IMR-90 (cell line): ENCODE measurements around the gene BCLAF1. TPM values are rescaled to one million over a fixed set of nuclear protein-coding genes. Genes with fewer than 3 reads are reported as not detected.

Experiments
- ATAC-seq: fragments of 200-7000 bp; cut with Tn5 transposase; 2 replicates; pipeline ENCODE4 v1.9.1; 2020; ENCODE audit warnings: low read depth, mild to moderate bottlenecking, moderate library complexity
- BruUV-seq: library from RNA; stranded (reverse); fragments of 400-500 nt; replicated peaks from 2 replicates; lab custom pipeline; 2021; lab: Mats Ljungman, UMichigan
- CTCF ChIA-PET: fragments of 300-600 bp; formaldehyde crosslinking; extraction: SDS; loops from one replicate; lab custom pipeline; 2021; ENCODE audit warnings: antibody characterized with exemption; lab: Yijun Ruan, JAX
- POLR2A ChIA-PET: fragments of 300-600 bp; sonication (Branson Sonifier 250); formaldehyde crosslinking; loops from one replicate; lab custom pipeline; 2022; ENCODE audit warnings: antibody characterized with exemption; ENCODE audit not compliant: unreplicated experiment; lab: Charles Lee
- DNase-seq: peaks from one replicate; pipeline ENCODE4 v3.0.0; 2013
- H2AFZ ChIP-seq: replicated peaks from 2 replicates; pipeline ENCODE3; 2013; ENCODE audit warnings: low read length, mild to moderate bottlenecking; ENCODE audit not compliant: poor library complexity
- H2AK5ac ChIP-seq: 2 replicates; pipeline ENCODE4 v1.6.1; 2013; ENCODE audit warnings: low read depth, low read length, inconsistent platforms
- H2AK9ac ChIP-seq: replicated peaks from 2 replicates; pipeline ENCODE3; 2013; ENCODE audit warnings: mild to moderate bottlenecking, low read depth, low read length, moderate library complexity; ENCODE audit not compliant: poor library complexity
- H2BK120ac ChIP-seq: 2 replicates; pipeline ENCODE4 v1.6.1; 2013; ENCODE audit warnings: low read depth, low read length, inconsistent platforms
- H2BK15ac ChIP-seq: 3 replicates; pipeline ENCODE4 v1.6.1; 2013; ENCODE audit warnings: low read depth, low read length, inconsistent platforms
- H2BK20ac ChIP-seq: 2 replicates; pipeline ENCODE4 v1.6.1; 2013; ENCODE audit warnings: low read depth, mild to moderate bottlenecking, inconsistent platforms, low read length, moderate library complexity
- H2BK5ac ChIP-seq: 2 replicates; pipeline ENCODE4 v1.6.1; 2013; ENCODE audit warnings: mild to moderate bottlenecking, low read depth, low read length, inconsistent platforms; ENCODE audit not compliant: poor library complexity, severe bottlenecking
- H3K14ac ChIP-seq: replicated peaks from 2 replicates; pipeline ENCODE4 v1.6.1; 2013; ENCODE audit warnings: low read depth, low read length, inconsistent platforms
- H3K18ac ChIP-seq: 2 replicates; pipeline ENCODE4 v1.6.1; 2013; ENCODE audit warnings: low read depth, low read length, control low read depth
- H3K23ac ChIP-seq: 2 replicates; pipeline ENCODE4 v1.6.1; 2013; ENCODE audit warnings: low read depth, low read length, inconsistent platforms
- H3K27ac ChIP-seq: 2 replicates; pipeline ENCODE4 v1.5.1; 2013; ENCODE audit warnings: mild to moderate bottlenecking, control low read depth, low read length; ENCODE audit not compliant: insufficient read depth
- H3K27me3 ChIP-seq: 2 replicates; pipeline ENCODE4 v1.6.1; 2013; ENCODE audit warnings: low read length; ENCODE audit not compliant: control insufficient read depth, insufficient read depth
- H3K36me3 ChIP-seq: 2 replicates; pipeline ENCODE4 v1.6.1; 2013; ENCODE audit warnings: low read length, mixed read lengths; ENCODE audit not compliant: control insufficient read depth, insufficient read depth
- H3K4ac ChIP-seq: 2 replicates; pipeline ENCODE4 v1.6.1; 2013; ENCODE audit warnings: low read depth, low read length, inconsistent platforms
- H3K4me1 ChIP-seq: 2 replicates; pipeline ENCODE4 v1.6.1; 2013; ENCODE audit warnings: low read length, mixed read lengths; ENCODE audit not compliant: control insufficient read depth, insufficient read depth
- H3K4me2 ChIP-seq: 2 replicates; pipeline ENCODE4 v1.6.1; 2013; ENCODE audit warnings: low read depth, mild to moderate bottlenecking, control low read depth, low read length, moderate library complexity
- H3K4me3 ChIP-seq: 2 replicates; pipeline ENCODE4 v1.5.1; 2013; ENCODE audit warnings: low read depth, mild to moderate bottlenecking, control low read depth, low read length, moderate library complexity; ENCODE audit not compliant: insufficient read depth
- H3K56ac ChIP-seq: 2 replicates; pipeline ENCODE4 v1.6.1; 2013; ENCODE audit warnings: low read length, inconsistent platforms; ENCODE audit not compliant: insufficient read depth; ENCODE audit errors: extremely low read depth
- H3K79me1 ChIP-seq, 2 experiments: 2 replicates each; pipeline ENCODE4 v1.6.1; 2013; ENCODE audit warnings: low read length in 2 of 2, inconsistent platforms in 1 of 2, low read depth in 1 of 2
- H3K9ac ChIP-seq: 2 replicates; pipeline ENCODE4 v1.6.1; 2013; ENCODE audit warnings: low read depth, low read length, control low read depth
- H3K9me1 ChIP-seq: 2 replicates; pipeline ENCODE4 v1.6.1; 2013; ENCODE audit warnings: low read length, inconsistent platforms; ENCODE audit not compliant: insufficient read depth
- H3K9me3 ChIP-seq: 2 replicates; pipeline ENCODE4 v1.6.1; 2013; ENCODE audit warnings: low read length; ENCODE audit not compliant: control insufficient read depth, insufficient read depth
- H4K20me1 ChIP-seq: 2 replicates; pipeline ENCODE4 v1.6.1; 2013; ENCODE audit warnings: low read length, inconsistent platforms; ENCODE audit not compliant: insufficient read depth
- H4K5ac ChIP-seq: 2 replicates; pipeline ENCODE4 v1.6.1; 2013; ENCODE audit warnings: mild to moderate bottlenecking, low read depth, low read length, control low read depth
- H4K8ac ChIP-seq, 2 experiments: 2 replicates each; pipeline ENCODE4 v1.6.1; 2013; ENCODE audit warnings: low read depth in 2 of 2, low read length in 2 of 2, control low read depth in 1 of 2, inconsistent platforms in 1 of 2
- H4K91ac ChIP-seq: 2 replicates; pipeline ENCODE4 v1.6.1; 2013; ENCODE audit warnings: low read depth, low read length, inconsistent platforms; ENCODE audit not compliant: insufficient read depth
- BHLHE40 ChIP-seq: fragments of 150-350 bp; IDR thresholded peaks from 2 replicates; pipeline ENCODE4 v1.6.1; 2016; ENCODE audit warnings: mild to moderate bottlenecking, low read depth, low read length
- CEBPB ChIP-seq: IDR thresholded peaks from 2 replicates; pipeline ENCODE4 v1.6.1; 2012; ENCODE audit warnings: low read depth, low read length, improper control_type of control experiment
- CHD1 ChIP-seq: IDR thresholded peaks from 2 replicates; pipeline ENCODE4 v1.6.1; 2012; ENCODE audit warnings: low read depth, low read length, improper control_type of control experiment
- FOS ChIP-seq: fragments of 150-350 bp; IDR thresholded peaks from 2 replicates; pipeline ENCODE4 v1.6.1; 2016; ENCODE audit warnings: low read depth, low read length
- MAFK ChIP-seq: IDR thresholded peaks from 2 replicates; pipeline ENCODE4 v1.6.1; 2012; ENCODE audit warnings: low read depth, low read length, improper control_type of control experiment
- POLR2A ChIP-seq: IDR thresholded peaks from 2 replicates; pipeline ENCODE4 v1.6.1; 2012; ENCODE audit warnings: mild to moderate bottlenecking, low read depth, low read length
- RCOR1 ChIP-seq: IDR thresholded peaks from 2 replicates; pipeline ENCODE4 v1.6.1; 2012; ENCODE audit warnings: mild to moderate bottlenecking, low read length, improper control_type of control experiment; ENCODE audit not compliant: insufficient replicate concordance
- RFX5 ChIP-seq: IDR thresholded peaks from 2 replicates; pipeline ENCODE4 v1.8.0; 2012; ENCODE audit warnings: low read depth, mild to moderate bottlenecking, low read length, moderate library complexity
- USF2 ChIP-seq: fragments of 150-350 bp; IDR thresholded peaks from 2 replicates; pipeline ENCODE4 v1.6.1; 2017; ENCODE audit warnings: mild to moderate bottlenecking, antibody characterized with exemption, low read length, low read depth
- dilution Hi-C: fragments of 300-500 bp; cut with HindIII; formaldehyde crosslinking; loops from one replicate; pipeline ENCODE4 v1.14.3; 2018; ENCODE audit warnings: low sequenced_read_pairs; ENCODE audit not compliant: unreplicated experiment
- in situ Hi-C: fragments of 300-500 bp; cut with MboI; formaldehyde crosslinking; loops from 3 replicates; pipeline ENCODE4 v1.14.3; 2019; ENCODE audit warnings: low sequenced_read_pairs, inconsistent platforms, mixed read lengths
- intact Hi-C: fragments of 100-400 bp; cut with micrococcal nuclease; formaldehyde crosslinking; loops from 2 replicates; pipeline ENCODE4 v1.10.0; 2022
- polyA plus RNA-seq, 3 experiments: library from polyadenylated mRNA; depleted of rRNA; stranded (reverse); fragments of >200 nt; gene quantifications; 2 replicates each; pipeline ENCODE4 v1.2.3, GENCODE V29; 2012; ENCODE audit warnings: low replicate concordance in 1 of 3
- total RNA-seq: library from RNA; depleted of rRNA; stranded (reverse); fragments of >200 nt; gene quantifications from 2 replicates; pipeline ENCODE4 v1.2.3, GENCODE V29; 2012

The BCLAF1 gene
- total and polyA plus RNA-seq, 2 of the 4 experiments (the other 2 are of a cell fraction) = 34.0 to 141 TPM

DNA sequence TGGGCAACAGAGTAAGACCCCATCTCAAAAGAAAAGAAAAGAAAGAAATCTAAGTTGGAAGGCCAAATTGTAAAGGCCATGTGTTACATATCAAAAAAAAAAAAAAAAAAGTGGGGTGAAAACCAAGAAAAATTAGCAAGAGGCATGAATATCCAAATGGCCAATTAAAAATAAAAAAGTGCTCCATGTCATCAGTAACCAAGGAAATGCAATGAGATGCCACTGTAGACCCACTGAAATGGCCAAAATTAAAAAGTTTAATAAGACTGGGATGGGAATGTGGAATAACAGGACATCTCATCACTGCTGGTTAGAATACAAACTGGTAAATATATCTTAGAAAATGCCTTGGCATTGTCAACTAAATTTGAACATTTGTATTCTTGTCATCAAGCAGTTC lies 30.1 kb upstream of the BCLAF1 start:
- no peak overlapping the region for H3K56ac ChIP-seq
- TF ChIP-seq CEBPB = no peak
- TF ChIP-seq USF2 = no peak
- TF ChIP-seq MAFK = no peak
- TF ChIP-seq CHD1 = no peak
- TF ChIP-seq RCOR1 = no peak
- no peak for TF ChIP-seq FOS
- TF ChIP-seq BHLHE40 = no peak
- TF ChIP-seq RFX5 = peak; percentile 91
- TF ChIP-seq POLR2A = no peak
- dilution Hi-C loops = no loop called here

More for the DNA sequence above, 30.1 kb upstream of the BCLAF1 start:
- no peak overlapping the region for H2AK9ac ChIP-seq
- H3K36me3 ChIP-seq = no peaks in the 10 kb centered on the region
- no peak overlapping the region for H3K4me3 ChIP-seq
- H3K9ac ChIP-seq = no peak overlapping the region
- BruUV-seq = no TSS peak
- no peak overlapping the region for H2AFZ ChIP-seq
- no peaks in the 10 kb centered on the region for H3K9me3 ChIP-seq
- H3K27me3 ChIP-seq = peaks cover 3% of the 10 kb centered on the region; the same call in 1 of the 2 replicates
- CTCF ChIA-PET = no interaction called here
- no peaks in the 10 kb centered on the region for H4K20me1 ChIP-seq
- H3K9me1 ChIP-seq = no peaks in the 10 kb centered on the region
- no peak overlapping the region for H2BK5ac ChIP-seq
- no peak overlapping the region for H3K4me2 ChIP-seq
- H3K27ac ChIP-seq = no peak overlapping the region
- no peak overlapping the region for H3K14ac ChIP-seq
- no peak overlapping the region for H2BK20ac ChIP-seq
- no peak overlapping the region for H2BK15ac ChIP-seq
- ATAC-seq (no peak), DNase-seq (no peak)
- no peak overlapping the region for H4K8ac ChIP-seq
- POLR2A ChIA-PET = interaction anchor here (0.6 kb wide), 1 partner anchor 30 kb away, joined by 9 read pairs; no protein-coding TSS in a partner anchor
- in situ Hi-C loops (no loop called here), intact Hi-C loops (no loop called here)
- no peak overlapping the region for H2AK5ac ChIP-seq
- H3K4me1 ChIP-seq = no peaks in the 10 kb centered on the region
- no peaks in the 10 kb centered on the region for H3K79me1 ChIP-seq
- H3K23ac ChIP-seq = no peak overlapping the region
- no peak overlapping the region for H4K5ac ChIP-seq
- H3K4ac ChIP-seq = no peak overlapping the region
- no peak overlapping the region for H2BK120ac ChIP-seq
- no peak overlapping the region for H3K18ac ChIP-seq
- H4K91ac ChIP-seq = no peak overlapping the region
